Hepatic stellate cell (primary cell): ENCODE measurements around the gene FBLL1.
"Not testable (repeated sequence)": the region's sequence is repeated elsewhere in the genome, so short reads cannot be mapped to it uniquely, and the experiment has no call there.

Source experiments
- DNase-seq: peaks from one replicate; pipeline ENCODE4 v3.0.0; 2011; ENCODE audit warnings: low spot score

The FBLL1 gene

DNA sequence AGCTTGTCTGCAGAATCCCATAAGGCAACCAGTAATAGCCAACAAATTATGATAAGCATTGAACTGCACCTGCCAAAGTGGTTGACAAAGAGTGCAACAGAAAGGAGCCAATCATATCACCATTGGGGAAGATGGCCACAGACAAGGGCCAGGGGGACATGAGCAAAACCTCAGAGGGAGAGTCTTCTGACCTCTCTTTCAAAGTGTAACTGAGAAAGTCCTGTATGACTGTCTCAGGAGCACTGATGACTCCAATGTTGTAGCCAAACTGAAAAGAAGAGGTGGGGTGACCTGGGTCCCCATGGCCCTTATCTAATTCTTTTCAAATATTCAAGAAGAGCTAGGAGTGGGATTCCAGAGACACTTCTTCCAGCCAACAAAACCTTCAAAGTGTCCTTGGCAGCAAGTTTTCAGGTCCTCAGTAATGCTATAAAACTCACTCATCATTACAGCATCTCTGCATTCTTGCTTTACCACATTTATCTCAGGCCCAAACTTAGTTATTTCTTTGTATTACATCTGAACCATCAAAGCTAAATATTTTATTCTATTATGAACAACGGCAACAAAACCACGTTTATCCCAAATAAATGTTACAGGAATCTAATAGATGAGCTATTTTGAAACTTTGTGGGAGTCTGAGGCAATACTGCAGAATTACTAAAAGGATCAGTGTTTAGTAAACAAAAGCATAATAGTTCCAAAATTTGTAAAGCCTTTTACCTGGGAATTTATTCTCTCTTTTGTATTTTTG is 24.4 kb downstream of the FBLL1 start:
- DNase-seq: no peak

- no peak for DNase-seq
These were observed 28.3 kb downstream of the FBLL1 start for GRCh38 chr5:168557389-168557788.

DNA sequence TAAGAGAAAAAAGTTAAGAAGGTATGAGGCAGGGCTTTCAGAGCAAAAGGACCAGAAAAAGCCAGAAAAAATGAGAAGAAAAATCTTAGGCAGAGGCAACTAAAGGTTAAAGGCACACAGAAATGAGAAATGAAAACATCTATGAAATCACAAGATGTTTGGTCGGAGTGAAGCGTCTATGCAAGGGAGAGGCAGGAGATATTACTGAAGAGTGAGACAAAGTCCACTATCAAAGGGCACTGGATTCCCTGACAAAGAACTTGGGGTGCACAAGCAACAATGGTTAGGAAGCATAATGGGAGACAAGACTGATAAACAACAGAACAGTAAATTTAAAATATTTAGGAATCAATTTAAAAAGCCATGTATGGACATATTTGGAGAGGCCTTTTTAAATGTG is 33.2 kb downstream of the FBLL1 start:
- no peak for DNase-seq

DNA sequence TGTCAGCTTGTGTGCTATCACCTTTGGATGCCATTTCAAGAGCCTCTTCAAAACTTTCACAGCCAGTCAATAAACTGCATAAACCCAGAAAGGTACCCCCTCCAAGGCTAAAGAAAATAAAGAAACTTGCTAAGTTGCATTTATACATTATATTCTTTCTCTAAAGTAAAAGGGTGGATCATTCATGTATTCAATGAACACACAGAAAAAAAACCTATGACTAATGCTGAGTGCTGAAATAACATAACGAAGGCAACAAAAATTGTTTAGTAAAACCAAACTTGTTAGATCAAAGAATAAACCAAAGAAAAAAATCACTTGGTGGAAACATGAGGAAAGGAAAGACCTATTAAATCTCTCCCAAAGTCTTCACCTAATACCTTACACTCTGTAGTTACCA is 34.9 kb downstream of the FBLL1 start:
- no peak for DNase-seq

DNA sequence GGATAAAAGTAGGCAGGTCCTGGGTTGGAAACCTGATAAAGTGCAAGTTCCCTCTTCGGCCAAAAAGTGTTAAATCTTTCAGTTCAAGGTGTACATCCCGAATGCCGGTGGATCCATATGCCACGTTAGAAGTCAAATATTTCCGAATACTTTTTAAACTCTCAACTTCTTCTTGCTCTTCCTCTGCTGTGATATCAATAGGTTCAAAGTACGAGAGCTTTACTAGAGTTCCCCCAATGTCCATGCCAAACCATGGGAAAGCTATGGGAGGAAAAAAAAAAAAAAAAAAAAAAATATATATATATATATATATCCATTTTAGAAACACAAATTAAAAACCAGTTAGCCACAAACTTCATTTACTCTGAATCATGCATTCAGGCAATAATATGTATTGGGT is 39.6 kb downstream of the FBLL1 start:
- no peak for DNase-seq

DNA sequence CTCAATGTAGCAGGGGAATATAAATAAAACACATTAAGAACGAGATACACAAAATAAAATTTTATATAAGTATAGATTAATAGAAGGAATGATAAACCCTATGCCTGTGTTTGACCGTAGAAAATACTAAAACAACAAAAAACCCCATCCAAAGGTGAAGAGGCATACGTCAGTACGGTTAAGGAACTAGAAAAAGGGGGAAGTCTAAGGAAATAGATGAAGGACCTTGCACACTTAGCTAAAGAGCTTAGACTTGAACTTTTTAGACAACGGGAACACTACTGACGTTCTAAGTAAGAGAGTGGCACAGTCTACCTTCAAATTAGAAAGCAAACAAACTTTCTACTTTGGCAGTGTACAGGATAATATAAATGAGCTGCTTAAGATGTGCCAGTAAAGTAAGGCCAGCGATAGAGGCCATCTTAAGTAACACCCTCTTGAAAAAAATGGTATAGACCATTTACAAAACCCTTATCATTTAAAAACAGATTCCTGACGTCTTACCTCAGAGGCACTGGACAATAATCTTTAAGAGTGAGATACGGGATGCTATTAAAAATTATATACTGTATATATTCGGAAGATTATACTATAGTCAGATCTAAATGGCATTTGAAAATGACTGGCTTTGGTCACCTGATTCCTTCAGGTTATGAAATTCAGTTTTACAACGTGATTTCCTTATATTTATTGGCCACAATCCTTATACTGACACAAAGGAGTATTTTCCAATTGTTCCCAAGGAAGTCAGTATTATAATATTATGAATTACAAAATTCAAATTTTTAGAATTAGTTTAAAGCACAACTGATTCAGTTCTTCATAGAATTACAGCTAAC is 41.6 kb downstream of the FBLL1 start:
- no peak for DNase-seq

DNA sequence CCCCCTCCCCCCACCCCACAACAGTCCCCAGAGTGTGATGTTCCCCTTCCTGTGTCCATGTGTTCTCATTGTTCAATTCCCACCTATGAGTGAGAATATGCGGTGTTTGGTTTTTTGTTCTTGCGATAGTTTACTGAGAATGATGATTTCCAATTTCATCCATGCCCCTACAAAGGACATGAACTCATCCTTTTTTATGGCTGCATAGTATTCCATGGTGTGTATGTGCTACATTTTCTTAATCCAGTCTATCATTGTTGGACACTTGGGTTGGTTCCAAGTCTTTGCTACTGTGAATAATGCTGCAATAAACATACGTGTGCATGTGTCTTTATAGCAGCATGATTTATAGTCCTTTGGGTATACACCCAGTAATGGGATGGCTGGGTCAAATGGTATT is 44.6 kb downstream of the FBLL1 start:
- DNase-seq: not testable (repeated sequence)

DNA sequence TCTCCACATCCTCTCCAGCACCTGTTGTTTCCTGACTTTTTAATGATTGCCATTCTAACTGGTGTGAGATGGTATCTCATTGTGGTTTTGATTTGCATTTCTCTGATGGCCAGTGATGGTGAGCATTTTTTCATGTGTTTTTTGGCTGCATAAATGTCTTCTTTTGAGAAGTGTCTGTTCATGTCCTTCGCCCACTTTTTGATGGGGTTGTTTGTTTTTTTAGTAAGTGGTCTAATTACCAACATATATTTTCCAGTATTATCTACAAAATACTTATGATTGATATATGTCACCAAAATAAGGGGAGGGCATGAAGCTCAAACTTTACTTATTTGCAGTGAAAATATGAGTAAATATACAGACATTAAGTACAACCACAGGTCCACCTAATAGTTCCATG is 45.1 kb downstream of the FBLL1 start:
- not testable (repeated sequence) for DNase-seq

GRCh38 chr5:168575391-168576372 is 46.6 kb downstream of the FBLL1 start:
- DNase-seq: no peak

DNA sequence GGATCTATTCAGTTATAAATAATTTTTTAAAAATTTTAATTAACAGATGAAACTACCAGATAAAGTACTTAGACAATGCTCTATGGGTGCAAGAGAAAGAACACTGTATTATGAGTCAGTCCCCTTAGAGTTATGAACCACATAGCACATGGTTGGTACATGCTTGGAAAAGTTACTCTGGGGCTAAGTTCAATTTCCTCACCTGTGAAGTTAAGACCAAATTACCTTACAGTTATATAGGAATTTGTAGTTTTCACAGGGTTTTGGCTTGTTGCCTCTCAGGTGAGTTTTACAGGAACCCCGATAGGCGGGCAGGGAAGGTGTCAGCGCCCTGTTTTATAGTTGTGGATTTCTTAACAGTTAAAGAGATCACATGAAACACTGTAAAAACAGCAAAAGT is 48.9 kb downstream of the FBLL1 start:
- DNase-seq: peak; percentile 21

DNA sequence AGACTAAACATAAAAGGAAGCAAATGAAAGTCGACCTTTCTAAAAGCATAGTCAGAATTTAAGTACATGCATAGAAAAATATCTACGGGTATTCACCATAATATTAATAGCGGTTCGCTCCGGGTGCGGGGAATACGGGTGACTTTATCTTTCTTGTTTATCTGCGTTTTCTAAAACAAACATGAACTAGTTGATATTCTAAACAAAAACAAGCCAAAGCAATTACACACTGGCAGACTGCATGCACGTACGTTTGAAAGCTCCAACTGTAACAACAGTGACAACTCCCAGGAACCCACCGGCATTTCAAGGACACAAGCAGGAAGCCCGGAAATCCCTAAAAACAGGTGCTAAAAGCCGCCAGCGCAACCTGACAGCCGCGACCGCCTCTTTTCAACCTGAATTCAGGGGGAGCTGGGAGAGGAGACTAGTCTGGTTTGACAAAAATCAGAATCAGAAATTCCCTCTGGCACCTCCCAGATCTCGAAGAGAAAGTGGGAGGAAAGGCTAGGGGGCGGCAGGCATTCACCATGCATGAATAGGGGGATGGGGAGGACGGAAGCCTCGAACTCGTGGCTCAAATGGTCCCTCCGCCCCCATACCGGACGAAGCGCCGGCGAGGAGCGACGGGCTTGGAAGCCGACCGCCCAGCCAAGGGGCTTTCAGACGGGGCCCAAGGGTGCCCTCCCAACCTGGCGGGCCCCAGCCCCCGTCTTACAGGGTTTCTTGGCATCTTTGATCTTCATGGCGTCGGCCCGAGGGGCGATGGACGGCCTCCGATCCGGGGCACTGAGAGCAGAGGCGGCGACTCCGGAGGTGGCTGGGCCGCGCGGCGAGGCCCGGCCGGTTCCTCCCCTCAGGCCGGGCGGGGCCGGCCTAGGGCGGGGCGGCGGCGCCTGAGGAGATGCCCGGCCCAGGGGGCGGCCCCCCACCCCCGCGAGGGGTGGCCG is 49.7 kb downstream of the FBLL1 start, which contains the start of gene PANK3:
TSS of gene PANK3 (minus strand) at position 831 of the 950 bp plus-strand sequence. CDS start at position 746, 85 bp downstream.
- DNase-seq: peak; percentile 80

GRCh38 chr5:168579488-168580226 is 50.6 kb downstream of the FBLL1 start:
- peak; percentile 95 for DNase-seq

DNA sequence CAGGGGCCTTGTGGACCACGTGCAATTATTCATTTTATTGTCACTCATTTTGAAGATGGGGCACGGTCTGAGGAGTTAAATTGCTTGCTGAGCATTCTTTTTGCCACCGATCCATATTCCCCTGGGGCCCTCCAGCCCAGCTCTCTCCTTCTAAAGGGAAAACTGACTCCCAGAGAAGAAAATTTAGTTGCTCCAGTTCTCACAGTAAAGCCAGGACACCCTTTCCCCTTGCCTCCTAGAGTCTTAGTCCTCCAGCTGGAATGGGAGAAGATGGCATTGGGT is 51.1 kb downstream of the FBLL1 start:
- DNase-seq: no peak
